ENCODE results near the gene RNF31.
"Not testable (repeated sequence)": the region's sequence is repeated elsewhere in the genome, so short reads cannot be mapped to it uniquely, and the experiment has no call there.

The RNF31 gene

DNA sequence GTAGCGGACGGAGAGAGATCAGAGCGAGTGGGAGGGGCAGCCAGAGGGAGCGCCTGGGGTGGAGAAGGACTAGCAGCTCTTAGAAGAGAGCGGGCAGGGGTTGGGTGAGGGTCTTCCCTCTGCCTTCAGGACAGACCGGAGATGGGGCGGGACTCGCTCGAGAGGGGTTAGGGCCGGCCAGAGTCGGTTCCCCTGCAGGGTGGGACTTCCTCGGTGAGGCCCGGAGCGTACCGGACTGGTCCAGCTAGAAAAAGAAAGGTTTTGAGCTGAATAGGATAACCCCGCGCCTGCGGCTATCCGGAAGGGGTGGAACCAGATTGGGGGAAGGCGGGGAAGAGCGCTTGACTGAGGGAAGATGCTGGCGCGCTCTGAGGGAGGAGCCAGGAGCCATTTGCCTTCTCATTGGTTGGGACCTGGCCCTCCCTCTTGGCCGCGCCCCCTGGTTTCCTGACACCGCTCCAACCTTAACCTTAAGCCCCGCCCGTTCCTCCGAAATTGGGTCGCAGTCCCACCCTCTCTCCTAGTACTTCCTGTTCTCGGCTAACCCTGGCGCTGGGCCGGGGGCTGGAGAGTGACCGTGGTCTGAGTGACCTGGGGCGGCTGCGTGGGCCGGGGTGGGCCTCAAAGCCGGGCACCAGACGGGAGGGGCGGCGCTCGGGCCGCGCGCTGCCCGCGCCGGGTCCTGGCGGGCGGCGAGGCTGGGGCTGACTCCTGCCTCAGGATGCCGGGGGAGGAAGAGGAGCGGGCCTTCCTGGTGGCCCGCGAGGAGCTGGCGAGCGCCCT is at the start of gene RNF31:
Gene RNF31 (plus strand): TSS at position 521 of the 783 bp plus-strand sequence. CDS start 201 bp downstream, at position 722.
- FAIRE-seq (no peak), DNase-seq (ENCODE audit: low spot score) (peak; percentile 97)

- FAIRE-seq: no peak
- no peak for DNase-seq (ENCODE audit: low spot score)
Measured at GRCh38 chr14:24098229-24098926, 48.9 kb upstream of the RNF31 start.

GRCh38 chr14:24098927-24099813 is 48.1 kb upstream of the RNF31 start:
- no peak for FAIRE-seq
- DNase-seq (ENCODE audit: low spot score): no peak

DNA sequence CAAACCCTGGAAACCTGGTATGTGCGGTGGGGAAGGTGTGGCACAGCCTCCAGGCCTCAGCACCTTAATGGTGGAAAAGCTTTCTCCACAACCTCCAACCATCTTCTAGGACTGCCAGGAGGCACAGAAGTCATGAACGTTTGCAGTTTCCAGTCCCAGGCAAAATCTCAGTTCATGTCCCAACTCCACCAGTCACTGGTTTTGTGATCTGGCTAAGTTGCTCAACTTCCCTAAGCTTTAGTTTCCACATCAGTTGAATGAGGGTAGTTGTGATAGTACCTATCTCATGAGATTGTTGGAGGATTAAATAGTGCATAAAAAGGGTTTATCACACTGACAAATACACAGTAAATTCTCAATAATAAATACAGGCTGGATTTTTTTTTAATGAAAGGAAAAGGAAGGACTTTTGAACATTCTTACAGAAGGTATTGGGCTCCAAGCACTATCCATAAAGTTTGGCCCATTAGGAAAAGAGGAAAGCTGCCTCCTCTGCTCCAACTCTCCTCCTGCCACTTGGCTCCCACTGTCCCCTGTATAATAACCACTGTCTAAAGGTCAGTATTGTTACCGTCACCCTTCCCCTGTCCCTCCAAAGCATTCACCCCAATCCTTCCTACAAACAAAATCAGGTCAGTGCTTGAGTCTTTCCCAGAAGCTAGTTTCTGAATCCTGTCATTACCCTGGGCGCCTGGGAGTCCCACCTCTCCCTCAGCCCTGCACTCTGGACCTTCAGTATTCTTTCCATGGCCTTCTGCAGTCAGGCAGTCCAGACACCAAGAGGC is 46.9 kb upstream of the RNF31 start:
- no peak for FAIRE-seq

GRCh38 chr14:24100982-24101494 is 46.3 kb upstream of the RNF31 start:
- DNase-seq (ENCODE audit: low spot score): no peak
- FAIRE-seq: no peak

More for the DNA sequence above, 46.9 kb upstream of the RNF31 start:
- no peak for DNase-seq (ENCODE audit: low spot score)

DNA sequence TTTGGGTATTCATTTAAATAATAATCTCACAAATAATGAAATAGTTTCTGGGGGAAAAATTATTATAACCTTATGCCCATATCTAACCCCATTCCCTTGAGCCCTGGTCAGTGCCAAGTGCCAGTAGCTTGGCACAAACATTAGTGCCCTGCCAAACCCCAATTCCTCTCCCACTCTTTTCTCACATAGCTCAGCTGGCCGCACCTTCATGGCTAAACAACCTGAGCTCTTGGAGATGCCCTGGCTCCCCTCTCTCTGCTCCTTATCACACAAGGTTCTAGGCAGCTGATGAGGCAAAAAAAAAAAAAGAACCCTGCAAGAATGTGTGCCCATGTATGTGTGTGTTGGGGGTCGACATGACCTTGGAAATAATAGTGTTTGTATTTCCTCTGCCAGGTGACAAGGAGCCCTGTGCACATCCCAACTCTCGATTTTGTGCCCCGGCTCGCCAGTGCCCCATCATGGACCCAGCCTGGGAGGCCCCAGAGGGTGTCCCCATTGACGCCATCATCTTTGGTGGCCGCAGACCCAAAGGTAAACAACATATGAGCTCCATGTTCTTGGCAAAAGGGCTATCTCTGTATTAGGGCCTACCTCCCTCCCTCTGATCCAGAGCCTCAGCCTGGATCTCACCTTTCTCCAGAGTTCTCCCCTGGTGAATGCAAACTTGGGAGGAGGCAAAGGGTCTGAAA is 44.8 kb upstream of the RNF31 start:
- DNase-seq (ENCODE audit: low spot score) (no peak), FAIRE-seq (no peak)

DNA sequence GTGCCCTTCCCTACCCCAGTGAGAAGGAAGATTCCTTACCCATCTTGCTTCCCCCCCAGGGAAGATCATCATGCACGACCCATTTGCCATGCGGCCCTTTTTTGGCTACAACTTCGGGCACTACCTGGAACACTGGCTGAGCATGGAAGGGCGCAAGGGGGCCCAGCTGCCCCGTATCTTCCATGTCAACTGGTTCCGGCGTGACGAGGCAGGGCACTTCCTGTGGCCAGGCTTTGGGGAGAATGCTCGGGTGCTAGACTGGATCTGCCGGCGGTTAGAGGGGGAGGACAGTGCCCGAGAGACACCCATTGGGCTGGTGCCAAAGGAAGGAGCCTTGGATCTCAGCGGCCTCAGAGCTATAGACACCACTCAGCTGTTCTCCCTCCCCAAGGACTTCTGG is 43.8 kb upstream of the RNF31 start:
- DNase-seq (ENCODE audit: low spot score) (no peak), FAIRE-seq (no peak)

- DNase-seq (ENCODE audit: low spot score); FAIRE-seq: not testable (repeated sequence)
Measured at GRCh38 chr14:24105609-24106239, 41.6 kb upstream of the RNF31 start.

DNA sequence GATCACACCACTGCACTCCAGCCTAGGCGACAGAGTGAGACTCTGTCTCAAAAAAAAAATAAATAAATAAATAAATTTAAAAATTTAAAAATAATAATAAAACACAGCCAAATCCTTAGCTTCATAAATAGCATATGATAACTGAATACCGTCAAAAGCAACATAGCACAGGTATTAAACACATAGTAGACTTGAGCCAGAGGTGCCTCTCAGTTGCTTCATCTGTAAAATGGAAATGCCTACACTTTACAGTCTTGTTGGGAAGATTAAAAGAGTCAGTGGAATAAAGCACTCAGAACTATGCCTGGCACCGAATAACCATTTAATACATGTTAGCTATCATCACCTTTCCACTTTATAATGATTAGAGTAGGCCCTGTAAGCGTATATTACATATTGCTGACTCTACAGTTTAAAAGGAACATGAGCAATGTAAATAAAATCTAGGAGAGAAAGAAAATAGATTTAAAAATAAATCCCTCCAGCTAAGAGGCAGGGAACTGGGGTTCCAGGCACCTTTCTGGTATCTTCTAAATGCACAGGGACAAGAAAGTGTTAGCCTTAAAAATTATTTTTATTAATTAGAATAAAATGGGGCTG is 40.5 kb upstream of the RNF31 start:
- FAIRE-seq (no peak), DNase-seq (ENCODE audit: low spot score) (no peak)

DNA sequence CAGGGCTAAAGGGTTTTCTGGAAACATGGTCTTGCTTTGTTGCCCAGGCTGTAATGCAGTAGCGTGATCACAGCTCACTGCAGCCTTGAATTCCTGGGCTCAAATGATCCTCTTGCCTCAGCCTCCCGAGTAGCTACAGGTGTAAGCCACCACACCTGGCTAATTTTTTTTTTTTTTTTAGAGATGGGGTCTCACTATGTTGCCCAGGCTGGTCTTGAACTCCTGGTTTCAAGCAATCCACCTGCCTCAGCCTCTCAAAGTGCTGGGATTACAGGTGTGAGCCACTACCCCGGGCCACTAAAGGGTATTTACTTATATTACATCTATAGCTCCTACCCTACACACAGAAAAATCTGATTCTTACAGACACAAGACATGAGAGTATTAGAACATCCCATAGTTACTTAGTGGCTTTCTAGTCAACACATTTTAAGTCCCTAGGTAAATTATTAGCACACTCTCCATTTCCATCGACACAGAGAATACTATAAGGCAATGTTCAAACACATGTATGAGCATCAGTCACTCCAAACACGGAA is 38.9 kb upstream of the RNF31 start:
- FAIRE-seq: no peak

GRCh38 chr14:24110060-24110459 is 37.2 kb upstream of the RNF31 start:
- DNase-seq (ENCODE audit: low spot score): no peak
- FAIRE-seq: no peak

More for the DNA sequence above, 38.9 kb upstream of the RNF31 start:
- no peak for DNase-seq (ENCODE audit: low spot score)

DNA sequence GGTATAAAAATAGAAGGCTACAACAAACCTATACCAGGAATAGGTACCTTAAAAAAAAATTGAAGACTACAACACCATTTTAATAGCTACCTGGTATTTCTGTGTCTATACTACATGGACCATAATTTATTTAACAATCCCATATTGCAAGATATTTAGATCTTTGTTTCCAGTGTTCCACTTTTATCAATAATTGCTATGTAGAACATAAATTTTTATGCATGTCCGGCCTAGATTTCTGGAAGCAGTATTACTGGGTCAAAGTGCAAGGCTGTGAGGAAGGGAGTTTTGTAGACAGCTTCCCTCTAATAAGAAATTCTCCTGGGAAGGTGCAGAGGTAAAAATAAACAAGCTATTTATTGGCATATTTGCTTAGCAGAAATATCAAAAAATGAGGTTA is 36.8 kb upstream of the RNF31 start:
- DNase-seq (ENCODE audit: low spot score): no peak
- no peak for FAIRE-seq

- DNase-seq (ENCODE audit: low spot score) (no peak), FAIRE-seq (no peak)
Measured at GRCh38 chr14:24113379-24113800, 33.9 kb upstream of the RNF31 start.

DNA sequence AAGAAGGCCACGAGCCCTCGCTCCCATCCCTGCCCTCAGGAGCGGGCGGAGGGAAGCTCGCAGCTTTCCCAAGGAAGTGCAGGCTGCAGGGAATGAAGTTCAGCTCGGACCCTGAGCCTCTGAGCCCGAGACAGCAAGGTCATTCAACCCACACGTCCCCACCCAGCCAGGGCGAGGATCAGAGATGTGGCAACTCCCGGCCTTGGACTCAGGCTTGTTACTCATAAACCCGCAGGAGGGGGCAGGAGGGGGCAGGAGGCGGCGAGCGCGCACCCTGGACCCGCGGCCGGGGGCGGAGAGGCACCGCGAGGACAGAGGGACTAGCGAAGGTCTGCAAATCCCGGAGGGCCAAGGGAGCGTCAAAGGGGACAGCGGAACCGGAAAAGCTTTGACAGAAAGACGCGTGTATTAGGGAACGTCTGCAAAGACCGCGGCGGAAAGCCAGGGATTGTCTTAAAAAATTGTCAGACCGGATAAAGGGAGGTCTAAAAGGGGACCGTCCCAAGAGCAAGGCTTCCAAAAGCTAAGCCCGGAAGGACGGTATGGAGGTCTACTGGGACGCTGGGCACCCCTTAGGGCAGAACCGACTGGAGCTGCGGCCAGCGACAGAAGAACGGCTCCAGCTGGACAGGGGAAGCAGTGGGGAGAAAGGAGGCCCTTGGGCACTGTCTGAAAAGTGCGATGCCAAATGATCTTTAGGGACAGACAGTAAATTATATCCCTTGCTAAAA is 33.3 kb upstream of the RNF31 start:
- FAIRE-seq (no peak), DNase-seq (ENCODE audit: low spot score) (peak; percentile 73)

DNA sequence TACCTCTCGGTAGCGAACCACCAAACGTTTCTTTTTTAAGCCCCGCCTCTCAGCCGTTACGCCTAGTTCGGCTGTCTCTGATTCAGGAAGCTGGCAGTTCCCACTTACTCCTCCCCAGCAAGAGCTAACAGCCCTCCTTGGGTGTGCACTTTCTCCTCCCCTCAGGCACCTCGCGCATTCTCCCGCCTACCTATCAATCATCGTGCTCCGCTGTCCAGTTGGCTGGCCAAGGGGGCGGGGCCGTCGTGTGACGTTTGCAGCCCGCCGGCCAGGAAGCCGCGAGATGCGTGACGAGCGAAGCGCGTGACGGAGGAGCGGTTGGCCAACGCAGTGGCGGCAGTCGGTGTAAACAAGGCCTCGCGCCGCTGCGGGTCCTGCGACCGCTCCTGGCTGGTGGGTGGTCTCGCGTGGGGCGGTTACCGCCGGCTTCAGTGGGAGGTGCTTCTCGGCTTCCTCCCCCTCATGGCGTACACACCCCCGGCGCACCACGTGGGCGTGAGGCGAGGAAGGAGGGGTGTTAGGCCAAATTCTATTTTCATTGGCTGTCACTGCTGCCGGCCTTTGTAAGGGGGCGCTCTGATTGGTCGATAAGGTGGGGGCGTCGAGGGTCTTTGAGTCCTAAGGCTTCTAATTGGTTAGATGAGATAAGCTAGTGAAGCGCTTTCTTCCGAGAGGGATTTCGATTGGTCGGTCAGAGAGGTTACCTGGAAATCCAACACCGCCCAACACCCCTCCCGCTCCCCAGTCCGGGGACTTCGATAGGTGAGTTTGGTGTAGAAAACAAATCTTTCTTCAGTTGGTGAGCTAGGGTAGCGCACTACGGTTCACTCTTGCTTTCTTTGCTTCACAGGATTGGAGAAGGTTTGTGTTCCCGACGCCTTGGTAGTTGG is 32.5 kb upstream of the RNF31 start, which contains the start of the genes DCAF11 and NRL:
Gene DCAF11 (plus strand): TSS at position 246 of the 890 bp plus-strand sequence. CDS start 818 bp downstream, outside the sequence.
Gene NRL (minus strand): TSS at position 418 of the 890 bp plus-strand sequence. CDS start 32,101 bp downstream, outside the sequence.
- FAIRE-seq: peak; percentile 90

GRCh38 chr14:24115422-24116127 is 31.7 kb upstream of the RNF31 start:
- DNase-seq (ENCODE audit: low spot score) (no peak), FAIRE-seq (no peak)

More for the DNA sequence above, 32.5 kb upstream of the RNF31 start, which contains the start of the genes DCAF11 and NRL:
- peak; percentile 98 for DNase-seq (ENCODE audit: low spot score)

All from urothelium cell line (cell line).